Activated CD4-positive, alpha-beta T cell treated with anti-CD3 and anti-CD28 coated beads, Interleukin-10, Interleukin-2, amounts not matched to agents 100 ng/mL and 50 ng/mL, durations not matched to agents 16 hours and 8 hours (primary cell): ENCODE measurements around the gene MADD.
"Not testable (repeated sequence)": the region's sequence is repeated elsewhere in the genome, so short reads cannot be mapped to it uniquely, and the experiment has no call there.

Source experiments
- DNase-seq: peaks from one replicate; pipeline ENCODE4 v3.0.0-alpha.2; 2020

MADD gene

DNA sequence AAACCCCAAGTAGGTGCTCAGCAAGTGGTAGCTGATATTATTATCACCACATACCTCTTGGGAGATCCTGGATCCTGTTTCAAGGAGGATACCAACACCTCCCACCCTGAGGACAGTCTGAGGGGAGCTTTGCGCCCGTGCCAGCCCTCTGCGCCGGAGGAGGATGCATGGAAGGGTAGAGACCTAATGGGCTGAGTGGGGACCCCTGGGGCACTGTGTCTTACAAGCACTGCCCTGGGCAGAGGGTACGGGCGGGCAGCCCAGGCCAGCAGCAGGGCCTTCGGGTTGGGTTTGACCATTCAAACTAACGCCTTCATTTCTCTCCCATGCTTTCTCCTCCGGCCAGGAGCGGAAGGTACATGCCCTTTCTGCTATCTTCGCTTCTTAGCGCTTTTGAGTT, 56.3 kb downstream of the MADD start:
- no peak for DNase-seq

- DNase-seq, result no peak
These were observed 57.1 kb downstream of the MADD start for GRCh38 chr11:47327025-47327424.

GRCh38 chr11:47327949-47328348, 58.0 kb downstream of the MADD start:
- no peak for DNase-seq

- no peak for DNase-seq
These were observed 58.8 kb downstream of the MADD start for GRCh38 chr11:47328449-47329390.

- no peak for DNase-seq
These were observed 59.6 kb downstream of the MADD start for GRCh38 chr11:47329431-47329986.

- DNase-seq, result no peak
These were observed 60.3 kb downstream of the MADD start for GRCh38 chr11:47329987-47330931.

- no peak for DNase-seq
These were observed 61.7 kb downstream of the MADD start for GRCh38 chr11:47331454-47332302.

GRCh38 chr11:47332303-47332711, 62.4 kb downstream of the MADD start:
- DNase-seq, result no peak

DNA sequence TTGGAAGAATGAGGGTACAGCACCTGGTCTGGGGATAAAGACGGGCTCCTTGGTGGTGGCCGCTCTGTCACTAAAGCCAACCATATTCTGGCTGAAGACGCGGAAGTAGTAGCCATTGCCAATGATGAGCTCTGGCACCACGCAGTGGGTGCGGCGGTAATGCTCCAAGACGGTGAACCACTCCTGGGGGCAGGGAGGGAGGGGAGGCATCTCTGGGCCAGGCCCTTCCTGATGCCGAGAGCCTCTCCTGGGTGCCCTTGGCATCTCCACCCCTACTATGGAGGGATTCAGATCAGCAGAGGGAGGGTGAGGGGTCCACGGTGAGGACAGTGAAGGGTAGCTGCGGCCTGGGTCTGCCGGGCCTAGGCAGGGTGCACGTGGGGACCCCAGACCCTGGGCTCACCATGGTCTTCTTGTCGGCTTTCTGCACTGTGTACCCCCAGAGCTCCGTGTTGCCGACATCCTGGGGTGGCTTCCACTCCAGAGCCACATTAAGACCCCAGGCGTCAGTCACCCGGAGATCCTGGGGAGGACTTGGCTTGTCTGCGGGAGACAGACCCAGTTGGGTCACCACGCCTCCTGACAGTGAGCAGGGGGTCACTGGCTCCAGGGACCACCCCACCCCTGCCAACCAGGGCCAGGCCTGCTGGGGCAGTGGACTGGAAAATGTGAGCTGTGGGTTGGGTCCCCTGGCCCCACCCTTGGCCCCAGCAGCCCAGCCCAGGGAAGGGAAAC, 63.0 kb downstream of the MADD start:
- no peak for DNase-seq

- DNase-seq, result no peak
These were observed 63.6 kb downstream of the MADD start for GRCh38 chr11:47333526-47333845.

- no peak for DNase-seq
These were observed 64.0 kb downstream of the MADD start for GRCh38 chr11:47333886-47334443.

GRCh38 chr11:47334699-47335411, 64.9 kb downstream of the MADD start:
- DNase-seq, result not testable (repeated sequence)

DNA sequence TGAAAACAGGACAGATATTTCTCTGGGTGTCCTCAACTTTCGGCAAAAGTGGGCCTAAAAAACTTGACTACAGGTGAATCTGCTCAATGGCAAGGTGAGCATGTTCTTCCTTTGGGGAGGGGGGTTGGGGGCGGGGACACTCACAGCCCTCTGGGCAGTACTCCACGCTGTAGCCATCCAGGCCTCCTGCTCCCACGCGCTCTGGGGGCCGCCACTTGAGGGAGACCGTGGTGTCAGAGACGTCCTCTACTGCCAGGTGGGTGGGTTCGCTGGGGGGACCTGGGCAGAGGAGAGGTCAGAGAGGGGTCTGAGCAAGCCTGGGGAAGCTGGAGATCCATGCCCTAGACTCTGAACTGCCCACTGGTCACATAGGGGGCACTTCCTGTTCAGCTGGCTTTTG, 65.8 kb downstream of the MADD start:
- no peak for DNase-seq

DNA sequence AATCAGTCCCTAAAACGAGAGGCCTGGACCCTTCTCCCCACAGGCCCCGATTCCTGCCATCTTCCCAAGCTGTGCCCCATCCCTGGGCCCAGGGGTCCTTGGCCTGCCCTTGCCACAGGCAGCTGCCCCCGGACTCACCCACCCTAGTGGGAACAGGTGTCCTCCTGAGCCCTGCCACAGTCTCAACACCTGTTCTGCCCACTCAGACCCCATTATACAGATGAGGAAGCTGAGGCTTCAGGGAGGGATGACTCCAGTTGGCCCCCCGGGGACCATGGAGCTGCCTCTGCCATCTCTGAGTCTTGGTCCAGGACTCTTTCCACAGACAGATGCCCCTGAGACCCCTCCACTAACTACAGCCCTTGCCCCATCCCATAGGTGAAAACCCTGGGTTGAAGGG, 66.7 kb downstream of the MADD start:
- DNase-seq, result no peak

DNA sequence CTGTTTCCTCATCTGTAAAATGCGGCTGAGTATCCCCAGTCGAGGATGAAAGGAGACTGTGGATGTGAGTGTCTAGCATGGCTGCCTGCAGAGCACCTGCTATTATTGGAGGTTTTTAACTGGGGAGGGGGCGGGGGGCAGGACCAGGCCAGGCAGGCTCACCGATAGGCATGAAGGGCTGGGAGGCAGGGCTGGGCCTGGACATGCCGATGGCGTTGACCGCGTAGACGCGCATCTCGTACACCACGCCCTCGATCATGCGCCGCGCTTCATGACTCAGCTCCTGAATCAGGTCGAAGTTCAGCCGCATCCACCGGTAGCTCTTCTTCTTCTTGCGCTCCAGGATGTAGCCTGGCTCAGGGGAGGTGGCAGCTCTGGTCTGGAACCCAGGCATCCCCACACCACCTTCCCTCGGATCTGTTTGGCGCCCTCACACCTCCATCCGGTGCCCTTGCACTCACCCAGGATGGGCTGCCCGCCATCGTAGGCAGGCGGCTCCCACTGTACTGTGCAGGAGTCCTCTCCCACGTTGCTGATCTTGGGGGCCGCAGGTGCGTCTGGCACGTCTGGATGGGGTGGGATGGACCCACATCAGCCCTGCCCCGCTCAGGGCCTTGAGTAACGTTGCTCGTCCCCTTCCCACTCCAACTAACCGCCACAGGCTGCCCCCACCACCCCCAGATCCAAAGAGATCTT, 67.4 kb downstream of the MADD start:
- no peak for DNase-seq

DNA sequence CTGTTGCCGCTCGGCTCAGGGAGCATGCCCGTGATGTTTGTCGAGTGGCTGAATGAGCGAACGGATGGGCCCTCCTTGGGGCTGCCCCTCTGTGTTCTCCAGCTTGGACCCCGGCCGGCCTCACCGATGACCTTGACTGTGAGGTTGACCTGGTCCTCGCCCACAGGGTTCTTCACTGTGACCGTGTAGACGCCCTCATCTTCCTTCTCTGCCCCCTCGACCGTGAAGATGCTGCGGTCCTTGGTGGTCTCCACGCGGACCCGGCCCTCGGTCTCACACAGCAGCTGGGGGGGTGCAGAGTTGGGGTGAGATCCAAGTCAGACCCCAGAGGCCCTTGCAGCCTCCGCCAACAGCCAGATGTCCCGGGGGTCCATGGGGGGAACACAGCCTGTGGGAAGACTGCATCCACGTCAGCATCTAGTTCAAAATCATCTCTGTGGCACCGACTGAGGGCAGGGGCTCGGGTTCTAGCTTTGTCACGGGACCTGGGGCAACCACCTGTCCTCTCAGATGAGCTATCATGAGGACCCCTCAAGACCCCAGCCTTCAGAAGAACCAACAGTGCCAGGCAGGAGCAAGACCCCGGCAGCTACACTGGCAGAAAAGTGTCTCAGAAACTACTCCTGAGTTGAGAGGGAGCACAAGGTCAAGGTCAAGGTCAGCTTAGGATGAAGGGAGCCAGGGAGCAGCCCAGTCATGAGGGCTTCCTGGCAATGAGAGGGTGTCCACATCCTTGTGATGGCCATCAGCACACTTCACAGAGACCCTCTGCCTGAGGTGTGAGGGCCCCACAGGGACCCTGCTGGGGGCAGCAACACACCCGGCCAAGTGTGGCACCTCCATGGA, 68.7 kb downstream of the MADD start:
- no peak for DNase-seq

- DNase-seq, result no peak
These were observed 70.1 kb downstream of the MADD start for GRCh38 chr11:47340010-47340409.

GRCh38 chr11:47340980-47341775, 71.2 kb downstream of the MADD start:
- DNase-seq, result no peak
